ENCODE measurements around the gene PTPRH. TPM values are rescaled to one million over a fixed set of nuclear protein-coding genes. Genes with fewer than 3 reads are reported as not detected.

PTPRH gene
- total RNA-seq, 1 donor from 2014 or later = not detected

DNA sequence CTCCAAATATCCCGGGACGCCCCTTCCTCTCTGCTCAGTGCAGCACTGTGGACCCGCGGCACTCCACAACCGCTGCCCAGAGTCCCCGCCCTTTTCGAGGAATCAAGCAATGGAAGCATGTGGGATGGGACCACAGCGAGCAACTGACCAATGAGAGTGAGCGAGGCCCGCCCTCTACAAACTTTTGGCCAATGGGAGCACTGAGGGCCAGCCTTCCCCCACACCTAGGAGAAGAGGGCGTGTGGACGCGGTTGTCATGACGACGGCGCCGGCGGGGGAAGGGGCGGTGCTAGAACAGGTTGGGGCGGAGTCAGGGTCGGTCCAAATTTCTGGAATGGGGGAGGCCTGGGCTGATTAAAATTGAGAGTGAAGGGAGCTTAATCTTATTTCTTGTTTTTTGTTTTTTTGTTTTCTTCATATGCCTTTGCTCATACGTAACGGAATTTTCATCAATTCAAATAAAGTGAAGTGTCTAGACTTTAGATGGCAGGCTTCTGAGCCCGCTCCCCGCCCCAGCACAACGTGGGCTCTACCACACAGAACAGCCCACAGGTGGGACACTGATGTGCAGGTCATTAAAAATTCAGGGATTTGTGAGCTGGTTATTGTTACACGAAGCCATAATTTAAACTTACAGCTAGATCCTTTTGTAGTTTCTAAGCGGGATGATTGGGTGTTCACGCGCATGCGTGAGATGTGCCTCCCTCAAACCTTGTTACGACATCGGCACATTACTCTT lies 42.6 kb downstream of the PTPRH start, which contains the start of gene DNAAF3:
Gene DNAAF3, minus strand, starts transcription at position 84 of the 739 bp plus-strand sequence. CDS start 200 bp downstream, outside the sequence.
- DNase-seq (ENCODE audit: low spot score) = peak; percentile 98
- Mint-ChIP-seq H3K27ac (ENCODE audit: unreplicated experiment) (peak within 1 kb of the TSS; percentile 91), H3K9me3 (ENCODE audit: unreplicated experiment) (no peaks in the 10 kb centered on the region), H3K4me1 (ENCODE audit: unreplicated experiment) (peaks cover 5% of the 10 kb centered on the region), H3K36me3 (ENCODE audit: low read depth, unreplicated experiment) (no peaks in the 10 kb centered on the region), H3K4me3 (ENCODE audit: unreplicated experiment) (peak within 1 kb of the TSS; percentile 96), H3K27me3 (ENCODE audit: unreplicated experiment) (peaks cover 7% of the 10 kb centered on the region)
- TF ChIP-seq CTCF (IDR thresholded peaks at IDR 0.05; ENCODE audit: unreplicated experiment) = no peak

- Mint-ChIP-seq H3K4me1 (ENCODE audit: unreplicated experiment) (peaks cover 5% of the 10 kb centered on the region), H3K27ac (ENCODE audit: unreplicated experiment) (peak overlapping the region; percentile 91), H3K4me3 (ENCODE audit: unreplicated experiment) (peak overlapping the region; percentile 96), H3K36me3 (ENCODE audit: low read depth, unreplicated experiment) (no peaks in the 10 kb centered on the region), H3K27me3 (ENCODE audit: unreplicated experiment) (peaks cover 5% of the 10 kb centered on the region), H3K9me3 (ENCODE audit: unreplicated experiment) (no peaks in the 10 kb centered on the region)
- DNase-seq (ENCODE audit: low spot score) = peak; percentile 84
- peak; percentile 27 for TF ChIP-seq CTCF (IDR thresholded peaks at IDR 0.05; ENCODE audit: unreplicated experiment)
Observed at GRCh38 chr19:55165952-55166529, 43.3 kb downstream of the PTPRH start.

DNA sequence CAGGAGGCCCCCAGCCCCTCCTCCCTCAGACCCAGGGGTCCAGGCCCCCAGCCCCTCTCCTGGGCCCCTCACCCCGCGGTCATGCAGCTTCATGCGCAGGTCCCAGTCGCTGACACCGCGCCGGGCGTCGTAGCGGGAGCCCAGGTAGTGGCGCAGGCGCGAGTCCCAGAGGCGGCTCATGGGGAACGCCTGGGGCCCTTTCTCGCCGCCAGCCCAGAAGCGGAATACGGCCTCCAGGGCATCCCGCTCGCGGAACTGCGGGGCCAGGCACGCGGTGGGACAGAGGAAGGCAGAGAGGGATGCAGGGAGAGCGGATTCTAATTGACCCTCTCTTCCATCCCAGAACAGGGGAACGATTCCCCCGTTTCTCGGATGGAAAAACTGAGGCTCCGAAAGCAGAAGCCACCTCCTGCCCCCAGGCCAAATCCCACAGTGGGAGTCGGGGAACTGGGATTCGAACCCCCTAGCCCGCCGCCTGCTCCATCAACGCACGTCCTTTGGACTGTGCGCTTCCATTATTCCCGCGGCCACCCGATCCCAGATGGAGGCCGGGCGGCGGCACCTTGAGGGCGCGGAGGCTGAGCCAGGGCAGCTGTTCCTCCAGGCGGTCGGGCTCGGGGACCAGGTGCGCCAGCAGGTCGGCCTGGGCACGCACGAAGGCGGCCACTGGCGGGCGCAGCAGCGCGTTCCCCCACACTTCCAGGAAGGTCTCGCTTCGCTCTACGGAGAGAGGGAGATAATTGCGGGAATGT lies 47.6 kb downstream of the PTPRH start:
- no peak for DNase-seq (ENCODE audit: low spot score)
- Mint-ChIP-seq H3K4me1 (ENCODE audit: unreplicated experiment) (peaks cover 1% of the 10 kb centered on the region), H3K9me3 (ENCODE audit: unreplicated experiment) (no peaks in the 10 kb centered on the region), H3K27ac (ENCODE audit: unreplicated experiment) (no peak overlapping the region), H3K4me3 (ENCODE audit: unreplicated experiment) (no peak overlapping the region), H3K36me3 (ENCODE audit: low read depth, unreplicated experiment) (no peaks in the 10 kb centered on the region), H3K27me3 (ENCODE audit: unreplicated experiment) (peaks cover 6% of the 10 kb centered on the region)
- TF ChIP-seq CTCF (IDR thresholded peaks at IDR 0.05; ENCODE audit: unreplicated experiment) = no peak

DNA sequence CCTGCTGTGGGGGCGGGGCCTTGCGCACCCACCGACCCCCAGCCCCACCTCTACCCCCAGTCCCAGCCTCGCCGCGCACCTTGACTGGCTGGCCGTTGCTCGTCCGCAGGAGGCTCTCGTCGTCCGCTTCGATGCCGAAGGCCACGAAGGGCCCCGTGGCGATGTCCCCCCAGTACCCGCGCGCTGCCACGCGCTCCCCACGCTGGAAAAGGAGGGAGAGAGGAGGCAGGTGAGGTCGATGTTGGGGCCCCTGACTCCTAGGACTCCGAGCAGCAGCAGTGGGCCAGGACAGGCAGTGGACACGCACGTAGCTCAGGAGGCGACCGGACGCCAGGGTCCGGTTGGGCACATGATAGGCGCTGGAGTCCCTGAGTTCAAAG lies 48.3 kb downstream of the PTPRH start:
- no peak for TF ChIP-seq CTCF (IDR thresholded peaks at IDR 0.05; ENCODE audit: unreplicated experiment)
- DNase-seq (ENCODE audit: low spot score) = no peak
- Mint-ChIP-seq H3K27me3 (ENCODE audit: unreplicated experiment) (peaks cover 11% of the 10 kb centered on the region), H3K36me3 (ENCODE audit: low read depth, unreplicated experiment) (no peaks in the 10 kb centered on the region), H3K27ac (ENCODE audit: unreplicated experiment) (no peak overlapping the region), H3K4me3 (ENCODE audit: unreplicated experiment) (no peak overlapping the region), H3K4me1 (ENCODE audit: unreplicated experiment) (no peaks in the 10 kb centered on the region), H3K9me3 (ENCODE audit: unreplicated experiment) (no peaks in the 10 kb centered on the region)

All from endothelial cell (in vitro differentiated cells).